ENCODE data around the gene TAS2R19. TPM values are rescaled to one million over a fixed set of nuclear protein-coding genes. Genes with fewer than 3 reads are reported as not detected.

Gene TAS2R19, protein sequence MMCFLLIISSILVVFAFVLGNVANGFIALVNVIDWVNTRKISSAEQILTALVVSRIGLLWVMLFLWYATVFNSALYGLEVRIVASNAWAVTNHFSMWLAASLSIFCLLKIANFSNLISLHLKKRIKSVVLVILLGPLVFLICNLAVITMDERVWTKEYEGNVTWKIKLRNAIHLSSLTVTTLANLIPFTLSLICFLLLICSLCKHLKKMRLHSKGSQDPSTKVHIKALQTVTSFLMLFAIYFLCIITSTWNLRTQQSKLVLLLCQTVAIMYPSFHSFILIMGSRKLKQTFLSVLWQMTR
- total RNA-seq (2021) = 1.7 and 2.6 TPM in 2 replicates
- long read RNA-seq = 0 reads

DNA sequence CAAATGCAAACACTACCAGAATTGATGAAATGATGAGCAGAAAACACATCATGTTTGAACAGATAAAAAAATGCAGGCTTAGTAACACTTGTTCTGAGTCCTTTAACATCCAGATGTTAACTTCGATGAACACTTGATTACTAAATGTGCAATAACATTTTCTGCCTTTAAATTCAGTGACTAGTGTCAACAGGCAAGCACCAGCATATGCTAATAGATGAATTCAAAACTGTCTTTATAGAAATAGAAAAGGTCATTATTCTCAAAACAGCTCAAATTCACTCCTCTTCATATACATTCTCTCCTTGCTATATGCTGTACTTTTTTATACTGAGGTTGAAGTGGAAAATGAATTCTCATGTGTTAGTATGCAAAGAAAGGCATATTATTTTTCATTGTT lies at the start of gene TAS2R19:
Gene TAS2R19 (minus strand): TSS at position 101 of the 400 bp plus-strand sequence. CDS start 49 bp downstream, at position 52.
- Histone ChIP-seq H2BK5ac (ENCODE audit: insufficient read length, low read length) (no peak within 1 kb of the TSS), H3K79me1 (ENCODE audit: insufficient read depth, low read depth, low read length, poor library complexity, severe bottlenecking) (no peaks in the 10 kb centered on the region), H2BK20ac (ENCODE audit: low read depth, low read length, poor library complexity, severe bottlenecking) (no peak within 1 kb of the TSS), H2AFZ (ENCODE audit: low read length) (no peak within 1 kb of the TSS), H3T11ph (ENCODE audit: low read length) (no peak within 1 kb of the TSS), H4K91ac (ENCODE audit: insufficient read length, low read depth, low read length) (no peak within 1 kb of the TSS), H3K9me3 (ENCODE audit: control insufficient read depth, low read depth, low read length) (no peaks in the 10 kb centered on the region), H2BK12ac (ENCODE audit: insufficient read length, low read depth, low read length) (no peak within 1 kb of the TSS), H2AK5ac (ENCODE audit: insufficient read length, low read length) (no peak within 1 kb of the TSS), H3K27me3 (ENCODE audit: insufficient read depth, low read length) (no peaks in the 10 kb centered on the region), H3K4me2 (ENCODE audit: insufficient read depth, insufficient read length, low read length) (no peak within 1 kb of the TSS), H3K4me1 (ENCODE audit: insufficient read depth, low read length) (no peaks in the 10 kb centered on the region), H4K8ac (replicated peaks; ENCODE audit: insufficient read length, low read depth, low read length) (no peak within 1 kb of the TSS), H4K5ac (ENCODE audit: insufficient read length, low read depth, low read length) (no peak within 1 kb of the TSS), H3K4ac (ENCODE audit: low read depth, low read length) (no peak within 1 kb of the TSS), H3K27ac (ENCODE audit: insufficient read length, low read depth, low read length) (no peak within 1 kb of the TSS), H3K79me2 (ENCODE audit: insufficient read depth, low read length) (no peaks in the 10 kb centered on the region), H3K9ac (ENCODE audit: extremely low read depth, insufficient read length, low read length) (no peak within 1 kb of the TSS), H3K56ac (ENCODE audit: insufficient read length, low read depth, low read length) (no peak within 1 kb of the TSS), H2BK120ac (ENCODE audit: low read depth, low read length, poor library complexity, severe bottlenecking) (no peak within 1 kb of the TSS), H3K23me2 (ENCODE audit: insufficient read length, low read depth, low read length, poor library complexity, severe bottlenecking) (no peaks in the 10 kb centered on the region), H3K23ac (ENCODE audit: insufficient read length, low read depth, low read length) (no peak within 1 kb of the TSS), H2BK15ac (ENCODE audit: low read depth, low read length) (no peak within 1 kb of the TSS), H3K14ac (ENCODE audit: insufficient read depth, low read length) (no peak within 1 kb of the TSS), H4K20me1 (ENCODE audit: control insufficient read depth, insufficient read depth, insufficient read length) (no peaks in the 10 kb centered on the region), H3K18ac (ENCODE audit: insufficient read length, low read depth, low read length) (no peak within 1 kb of the TSS)
- TF ChIP-seq, protein P1, sequence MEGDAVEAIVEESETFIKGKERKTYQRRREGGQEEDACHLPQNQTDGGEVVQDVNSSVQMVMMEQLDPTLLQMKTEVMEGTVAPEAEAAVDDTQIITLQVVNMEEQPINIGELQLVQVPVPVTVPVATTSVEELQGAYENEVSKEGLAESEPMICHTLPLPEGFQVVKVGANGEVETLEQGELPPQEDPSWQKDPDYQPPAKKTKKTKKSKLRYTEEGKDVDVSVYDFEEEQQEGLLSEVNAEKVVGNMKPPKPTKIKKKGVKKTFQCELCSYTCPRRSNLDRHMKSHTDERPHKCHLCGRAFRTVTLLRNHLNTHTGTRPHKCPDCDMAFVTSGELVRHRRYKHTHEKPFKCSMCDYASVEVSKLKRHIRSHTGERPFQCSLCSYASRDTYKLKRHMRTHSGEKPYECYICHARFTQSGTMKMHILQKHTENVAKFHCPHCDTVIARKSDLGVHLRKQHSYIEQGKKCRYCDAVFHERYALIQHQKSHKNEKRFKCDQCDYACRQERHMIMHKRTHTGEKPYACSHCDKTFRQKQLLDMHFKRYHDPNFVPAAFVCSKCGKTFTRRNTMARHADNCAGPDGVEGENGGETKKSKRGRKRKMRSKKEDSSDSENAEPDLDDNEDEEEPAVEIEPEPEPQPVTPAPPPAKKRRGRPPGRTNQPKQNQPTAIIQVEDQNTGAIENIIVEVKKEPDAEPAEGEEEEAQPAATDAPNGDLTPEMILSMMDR (conservative IDR thresholded peaks at IDR 0.05) = no peak
- Mint-ChIP-seq H3K4me3 (no peak within 1 kb of the TSS), H3K9me3 (peaks cover 0 to 4% of the 10 kb centered on the region in 2 experiments; a peak in 2 of 5 replicates), H3K27ac (no peak within 1 kb of the TSS), H3K27me3 (ENCODE audit: low read depth) (no peaks in the 10 kb centered on the region), H3K4me1 (no peaks in the 10 kb centered on the region), H3K36me3 (ENCODE audit: insufficient read depth in 1 of 3, low read depth in 3 of 3) (peaks cover 10 to 12% (median 10%) of the 10 kb centered on the region in 3 experiments)
- DNase-seq = no peak
- WGBS (ENCODE audit: extremely low coverage, insufficient read length, low lambda C conversion rate) = no CpG with 5 or more reads among the region's 1 CpG
